ENCODE measurements around the gene ZHX3.

ZHX3 gene

GRCh38 chr20:41182296-41183212 is 135.0 kb downstream of the ZHX3 start:
- no peak for DNase-seq

- no peak for DNase-seq
Measured at GRCh38 chr20:41181567-41181966, 136.0 kb downstream of the ZHX3 start.

DNA sequence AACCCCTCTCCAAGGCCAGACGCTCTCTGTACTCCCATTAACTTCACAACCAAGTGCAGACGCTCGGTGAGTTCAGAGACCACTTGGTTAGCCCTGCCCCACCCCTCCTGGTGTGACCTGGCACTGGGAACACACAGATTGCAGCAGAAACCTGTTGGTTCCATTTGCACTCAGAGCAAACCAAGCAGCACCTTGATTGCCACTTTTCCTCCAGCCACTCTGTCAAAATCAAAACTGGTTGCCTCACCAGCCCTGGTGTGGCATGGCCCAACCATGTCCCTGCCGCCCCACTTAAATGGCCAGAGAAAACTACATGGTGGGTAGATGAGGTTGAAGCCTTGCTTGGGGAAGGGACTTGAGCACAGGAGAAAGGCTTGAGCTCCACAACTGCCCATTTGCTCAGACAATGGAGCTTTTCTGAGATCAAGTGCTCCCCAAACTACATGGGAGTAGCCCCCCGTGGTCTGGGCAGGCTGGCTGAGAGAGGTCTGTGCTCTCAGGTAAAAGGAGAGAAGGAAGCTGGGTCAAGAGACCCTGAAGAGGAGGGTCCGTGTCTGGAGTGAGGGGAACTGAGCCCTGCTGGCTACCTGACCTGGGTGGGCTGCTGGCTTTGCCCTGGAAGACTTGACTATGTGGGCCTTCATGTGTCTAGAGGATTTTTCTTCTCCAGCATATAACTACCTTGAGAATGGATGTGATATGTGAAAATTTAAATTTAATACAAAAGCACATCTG is 136.8 kb downstream of the ZHX3 start:
- DNase-seq, result no peak

- peak; percentile 13 for DNase-seq
Measured at GRCh38 chr20:41179961-41180360, 137.6 kb downstream of the ZHX3 start.

DNA sequence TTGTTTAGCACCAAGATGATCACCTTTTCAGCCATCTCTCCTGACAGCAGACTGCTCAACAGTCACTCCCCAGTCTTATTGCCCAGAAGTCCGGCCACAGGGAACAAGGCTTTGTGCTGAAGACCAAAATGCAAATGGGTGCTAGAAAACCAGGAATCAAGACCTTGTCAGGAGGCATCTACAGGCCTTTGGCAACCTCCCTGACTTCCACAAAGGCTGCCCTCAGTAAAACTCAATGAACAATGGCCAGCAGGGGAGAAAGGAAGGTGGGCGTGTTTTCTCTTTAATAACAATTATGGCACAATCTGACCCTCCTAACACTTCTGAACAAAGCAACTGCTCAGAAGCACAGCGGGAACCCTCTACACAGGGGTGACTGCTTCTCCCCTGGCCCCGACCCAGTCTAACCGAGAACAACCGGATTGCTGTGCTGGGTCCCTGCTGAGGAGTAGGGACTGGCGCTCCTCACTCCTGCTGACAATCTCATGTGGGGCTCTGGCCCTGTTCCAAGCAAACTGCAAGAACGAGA is 138.6 kb downstream of the ZHX3 start:
- no peak for DNase-seq

GRCh38 chr20:41178495-41178894 is 139.0 kb downstream of the ZHX3 start:
- DNase-seq, result no peak

DNA sequence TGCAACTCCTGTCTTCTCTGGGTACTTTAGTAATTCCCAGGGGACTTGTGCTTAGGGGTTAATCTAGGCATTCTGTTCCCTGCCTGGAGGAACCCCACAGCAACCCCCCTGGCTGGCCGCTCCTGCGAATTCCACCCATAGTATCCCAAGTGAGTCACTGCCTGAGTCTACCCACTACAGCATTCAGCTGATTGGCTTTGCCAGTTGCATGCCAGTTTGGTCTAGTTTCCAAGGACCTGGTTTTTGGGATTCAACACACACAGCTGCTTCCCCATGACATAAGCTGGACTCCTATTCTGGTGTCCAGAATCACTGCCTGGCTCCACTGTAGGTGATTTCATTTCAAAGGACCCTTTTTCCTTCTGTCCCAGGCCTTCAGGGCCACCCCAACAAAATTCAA is 139.9 kb downstream of the ZHX3 start:
- no peak for DNase-seq

- DNase-seq, result no peak
Measured at GRCh38 chr20:41176711-41177552, 140.6 kb downstream of the ZHX3 start.

DNA sequence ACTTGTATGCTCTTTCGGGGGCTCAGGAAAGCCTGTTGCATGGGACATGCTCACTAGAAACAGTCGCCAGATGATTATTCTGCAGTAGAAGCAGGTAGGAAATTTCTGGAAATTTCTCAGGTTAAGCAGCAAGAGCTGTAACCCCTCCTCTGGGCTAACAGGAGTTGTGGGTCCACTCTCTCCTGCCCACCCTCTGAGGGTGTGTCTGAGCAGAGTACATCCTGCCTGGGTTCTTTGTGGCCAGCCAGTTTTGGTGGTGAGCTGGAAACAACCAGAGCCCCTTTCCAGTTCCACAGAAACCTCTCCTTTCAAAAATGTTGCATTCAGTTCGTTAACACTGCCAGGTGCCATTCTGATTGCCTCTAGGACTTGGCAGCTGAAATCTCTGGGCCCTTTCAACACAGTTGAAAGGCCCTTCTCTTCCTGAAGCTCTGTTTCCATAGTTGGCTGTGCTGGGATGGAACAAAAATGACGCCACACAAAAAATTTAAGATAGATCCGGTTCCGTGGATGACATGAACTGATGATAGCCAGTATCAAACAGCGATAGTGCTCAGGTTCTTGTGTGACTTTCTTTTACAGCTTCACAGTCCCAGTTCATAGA is 141.7 kb downstream of the ZHX3 start:
- no peak for DNase-seq

GRCh38 chr20:41175201-41175651 is 142.3 kb downstream of the ZHX3 start:
- peak; percentile 17 for DNase-seq

GRCh38 chr20:41174782-41175181 is 142.7 kb downstream of the ZHX3 start:
- DNase-seq, result peak; percentile 12

DNA sequence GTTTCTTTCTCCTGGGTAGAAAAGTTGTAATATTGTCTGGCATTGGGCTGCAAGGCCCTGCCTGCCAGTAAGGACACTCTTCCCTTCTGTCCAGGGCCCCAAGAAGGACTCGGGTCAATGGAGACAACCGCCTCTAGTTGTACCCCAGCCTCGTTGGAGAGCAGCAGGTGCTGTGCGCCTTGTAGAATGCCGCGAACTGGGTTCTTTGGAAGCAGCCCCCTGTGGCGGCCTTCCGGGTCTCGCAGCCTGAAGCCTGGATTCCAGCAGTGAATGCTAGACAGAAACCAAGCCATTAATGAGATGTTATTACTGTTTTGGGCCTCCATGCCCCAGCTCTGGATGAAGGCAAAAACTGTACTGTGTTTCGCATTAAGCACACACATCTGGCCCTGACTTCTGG is 143.2 kb downstream of the ZHX3 start:
- no peak for DNase-seq

- peak; percentile 20 for DNase-seq
Measured at GRCh38 chr20:41173791-41174341, 143.7 kb downstream of the ZHX3 start.

DNA sequence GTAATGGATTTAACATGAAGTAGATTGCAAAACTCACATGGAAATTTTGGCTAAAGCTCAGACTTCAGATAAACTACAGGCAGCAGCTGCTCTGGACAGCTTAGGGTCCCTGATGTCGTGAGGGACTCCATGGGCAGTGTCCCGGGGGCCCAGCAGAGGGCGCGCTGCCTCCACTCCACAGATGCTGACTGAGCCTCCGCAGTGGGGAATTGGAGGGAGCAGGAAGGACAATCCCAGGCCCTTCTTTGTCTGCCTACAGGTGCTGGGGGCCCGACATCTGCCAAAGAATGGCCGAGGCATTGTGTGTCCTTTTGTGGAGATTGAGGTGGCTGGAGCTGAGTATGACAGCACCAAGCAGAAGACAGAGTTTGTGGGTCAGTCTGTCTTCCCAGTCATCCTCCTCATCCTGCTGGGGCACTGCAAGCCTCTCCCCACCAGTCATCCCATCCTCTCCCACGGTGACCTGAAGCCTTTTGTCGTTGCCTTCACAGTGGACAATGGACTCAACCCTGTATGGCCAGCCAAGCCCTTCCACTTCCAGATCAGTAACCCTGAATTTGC is 144.3 kb downstream of the ZHX3 start:
- peak; percentile 66 for DNase-seq

DNA sequence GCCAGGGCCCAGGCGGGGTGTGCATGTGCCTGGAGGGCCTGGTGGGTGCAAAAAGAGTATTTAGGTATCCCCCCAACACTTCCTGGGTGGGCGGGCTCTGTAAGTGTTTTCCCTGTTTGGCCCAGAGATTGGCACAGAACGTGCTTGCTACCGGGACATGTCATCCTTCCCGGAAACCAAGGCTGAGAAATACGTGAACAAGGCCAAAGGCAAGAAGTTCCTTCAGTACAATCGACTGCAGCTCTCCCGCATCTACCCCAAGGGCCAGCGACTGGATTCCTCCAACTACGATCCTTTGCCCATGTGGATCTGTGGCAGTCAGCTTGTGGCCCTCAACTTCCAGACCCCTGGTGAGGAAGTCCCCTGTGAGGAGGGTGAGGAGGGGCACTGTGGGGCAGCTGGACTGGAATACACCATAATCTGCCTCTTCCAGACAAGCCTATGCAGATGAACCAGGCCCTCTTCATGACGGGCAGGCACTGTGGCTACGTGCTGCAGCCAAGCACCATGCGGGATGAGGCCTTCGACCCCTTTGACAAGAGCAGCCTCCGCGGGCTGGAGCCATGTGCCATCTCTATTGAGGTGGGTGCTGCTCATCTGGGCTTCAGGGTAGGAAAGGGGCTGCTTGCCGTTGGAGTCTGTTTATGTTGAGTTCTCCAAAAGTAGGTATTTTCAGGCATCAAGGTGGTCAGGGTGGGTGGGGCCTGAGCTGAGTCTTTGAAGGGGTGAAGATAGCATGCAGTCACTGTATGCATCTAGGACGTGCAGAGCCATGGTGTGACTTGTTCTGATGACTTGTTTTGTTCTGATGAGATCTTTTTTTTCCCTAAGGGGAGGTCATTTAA is 145.0 kb downstream of the ZHX3 start:
- DNase-seq, result peak; percentile 21

DNA sequence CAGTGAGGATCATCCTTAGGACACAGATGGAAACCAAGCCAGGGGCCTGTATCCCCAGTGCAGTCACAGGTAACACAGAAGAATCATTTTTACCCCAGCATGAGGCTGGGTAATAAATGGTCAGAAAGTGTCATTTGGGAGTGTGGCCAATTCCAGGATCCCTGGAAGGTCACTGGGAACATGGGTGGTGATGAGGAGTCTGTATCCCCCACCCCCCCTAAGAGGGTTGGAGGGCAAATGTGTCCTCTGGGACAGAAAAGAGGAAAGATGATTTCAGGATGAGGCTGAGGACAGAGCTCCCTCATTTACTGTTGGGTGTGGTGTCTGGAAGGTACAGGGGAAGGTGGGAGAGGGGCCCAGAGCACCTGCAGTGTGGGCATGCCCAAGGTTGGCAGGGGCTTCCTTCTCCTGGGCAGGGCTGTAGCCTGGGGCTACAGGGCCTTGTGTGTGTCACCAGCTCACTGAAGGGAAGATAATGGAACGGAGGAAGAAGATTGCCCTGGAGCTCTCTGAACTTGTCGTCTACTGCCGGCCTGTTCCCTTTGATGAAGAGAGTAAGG is 145.7 kb downstream of the ZHX3 start:
- DNase-seq, result peak; percentile 19

GRCh38 chr20:41170386-41171105 is 147.0 kb downstream of the ZHX3 start:
- DNase-seq, result peak; percentile 23

- peak; percentile 23 for DNase-seq
Measured at GRCh38 chr20:41169791-41170351, 147.7 kb downstream of the ZHX3 start.

GRCh38 chr20:41169162-41169690 is 148.3 kb downstream of the ZHX3 start:
- DNase-seq, result peak; percentile 12
